Measurements from ENCODE around the gene SPATS2L. TPM values are rescaled to one million over a fixed set of nuclear protein-coding genes. Genes with fewer than 3 reads are reported as not detected.

The SPATS2L gene
- polyA plus RNA-seq, 1 of the 3 experiments (the other 2 are of a cell fraction), result 86.8 TPM

GRCh38 chr2:200509612-200510433 lies 203.3 kb downstream of the SPATS2L start, which contains the start of gene KCTD18 (continued):
- TF ChIP-seq CTCF (IDR thresholded peaks at IDR 0.05) (peak; percentile 75), MEF2A (IDR thresholded peaks at IDR 0.05; ENCODE audit: borderline replicate concordance, low read depth) (no peak), RAD21 (IDR thresholded peaks at IDR 0.05; ENCODE audit: low read length) (peak; percentile 56), SMC3 (IDR thresholded peaks at IDR 0.05; ENCODE audit: low read depth, low read length) (peak; percentile 58), REST (IDR thresholded peaks at IDR 0.05; ENCODE audit: low read depth, low read length) (no peak), IRF3 (IDR thresholded peaks at IDR 0.05; ENCODE audit: low read depth, low read length) (no peak), TCF12 (IDR thresholded peaks at IDR 0.05) (peak; percentile 28; the same call in 1 of the 2 replicates)

- ChIA-PET POLR2A (no interaction called here), CTCF (no interaction called here)
- H3K4me2 ChIP-seq, result no peak overlapping the region
- H4K20me1 ChIP-seq (ENCODE audit: insufficient read depth), result no peaks in the 10 kb centered on the region
- H3K9ac ChIP-seq, result no peak overlapping the region
- H2AFZ ChIP-seq (ENCODE audit: low read depth), result no peak overlapping the region
- no peaks in the 10 kb centered on the region for H3K79me2 ChIP-seq (ENCODE audit: insufficient read depth)
- no peaks in the 10 kb centered on the region for H3K27me3 ChIP-seq (ENCODE audit: insufficient read depth)
- no peak overlapping the region for H3K27ac ChIP-seq (ENCODE audit: low read depth in 2 of 2, low read length in 1 of 2)
- H3K36me3 ChIP-seq (replicated peaks in 1 of 2; ENCODE audit: control insufficient read depth in 1 of 2, insufficient read depth in 2 of 2, low read length in 1 of 2), result no peaks in the 10 kb centered on the region
- peaks cover 0 to 4% of the 10 kb centered on the region in 2 experiments; a peak in 2 of 4 replicates for H3K4me1 ChIP-seq (ENCODE audit: control insufficient read depth in 1 of 2, insufficient read depth in 2 of 2, low read depth in 1 of 2, low read length in 1 of 2)
- no peaks in the 10 kb centered on the region for H3K9me2 ChIP-seq
- DNase-seq, result no peak
- peaks cover 14% of the 10 kb centered on the region; the same call in 1 of the 2 replicates for H3K9me3 ChIP-seq
- H3K4me3 ChIP-seq (ENCODE audit: low read depth in 2 of 2, low read length in 1 of 2), result no peak overlapping the region
- no peaks in the 10 kb centered on the region for H3F3A ChIP-seq (replicated peaks; ENCODE audit: insufficient read depth)
- 0% methylated on average over 1 of the region's 1 CpG for WGBS (ENCODE audit: low lambda C conversion rate)
- TF ChIP-seq JUND (IDR thresholded peaks at IDR 0.05), result no peak
- TF ChIP-seq IRF3 (IDR thresholded peaks at IDR 0.05; ENCODE audit: low read depth, low read length), result no peak
- TF ChIP-seq ZBTB33 (IDR thresholded peaks at IDR 0.05; ENCODE audit: borderline replicate concordance, low read depth), result no peak
- no peak for TF ChIP-seq TAF1 (IDR thresholded peaks at IDR 0.05; ENCODE audit: borderline replicate concordance, low read depth, low read length)
- no peak for TF ChIP-seq MAX (IDR thresholded peaks at IDR 0.05; ENCODE audit: low read depth)
- TF ChIP-seq CTCF (IDR thresholded peaks at IDR 0.05), result no peak
These were observed 208.7 kb downstream of the SPATS2L start for GRCh38 chr2:200515155-200515554.
